K562 (cell line): ENCODE results near the gene WFDC1. TPM values are rescaled to one million over a fixed set of nuclear protein-coding genes. Genes with fewer than 3 reads are reported as not detected.

Source experiments
- ATAC-seq: fragments of 200-7000 bp; cut with Tn5 transposase; 3 replicates; pipeline ENCODE4 v1.9.1; 2020; ENCODE audit warnings: moderate library complexity
- BruUV-seq: library from RNA; stranded (reverse); fragments of 400-500 nt; replicated peaks from 2 replicates; lab custom pipeline; 2021; lab: Mats Ljungman, UMichigan
- CTCF ChIA-PET: fragments of 300-600 bp; formaldehyde crosslinking; extraction: SDS; loops from one replicate; lab custom pipeline; 2021; ENCODE audit warnings: low intra/inter-chr PET ratio; lab: Yijun Ruan, JAX
- POLR2A ChIA-PET: fragments of 300-600, 350-650 bp; sonication (Branson Sonifier 250); formaldehyde crosslinking; extraction: SDS; loops from one replicate; lab custom pipeline; 2021; ENCODE audit warnings: antibody characterized with exemption, inconsistent platforms; lab: Yijun Ruan, JAX
- DNase-seq, 4 experiments: peaks; one replicate each; pipeline versions ENCODE4 v3.0.0 to v3.0.0-alpha.2; 2011 to 2018; ENCODE audit warnings: low spot score in 3 of 4, mixed read lengths in 3 of 4; ENCODE audit errors: extremely low read depth in 1 of 4
- FAIRE-seq: peaks from 2 replicates; lab custom pipeline; 2011; peaks lifted over from hg19 to GRCh38; lab: Jason Lieb, UNC
- H2AFZ ChIP-seq: 2 replicates; pipeline ENCODE4 v1.6.0; 2011; ENCODE audit warnings: low read depth, low read length, control low read depth, inconsistent platforms
- H3K27ac ChIP-seq: fragments of 200-600 bp; 3 replicates; pipeline ENCODE4 v1.8.0; 2011; ENCODE audit warnings: low read depth, mild to moderate bottlenecking, control low read depth, inconsistent platforms, low read length, moderate library complexity, mixed read lengths; ENCODE audit errors: extremely low read depth
- H3K27me3 ChIP-seq, 2 experiments: fragments of 300-600 bp in 1 of 2; 2 replicates in 1 of 2; 3 replicates in 1 of 2; pipeline versions ENCODE4 v1.6.0 to v1.8.0; 2011; ENCODE audit warnings: inconsistent platforms in 2 of 2, low read length in 2 of 2, mild to moderate bottlenecking in 1 of 2, mixed read lengths in 1 of 2, moderate library complexity in 1 of 2; ENCODE audit not compliant: control insufficient read depth in 2 of 2, insufficient read depth in 2 of 2
- H3K36me3 ChIP-seq: fragments of 300-600 bp; 3 replicates; pipeline ENCODE4 v1.8.0; 2011; ENCODE audit warnings: mild to moderate bottlenecking, low read length, inconsistent platforms; ENCODE audit not compliant: control insufficient read depth, insufficient read depth
- H3K4me1 ChIP-seq, 2 experiments: fragments of 200-600 bp in 1 of 2; replicated peaks in 1 of 2; 2 replicates in 1 of 2; 3 replicates in 1 of 2; pipeline versions ENCODE4 v1.5.1 to v1.8.0; 2011; ENCODE audit warnings: inconsistent platforms in 2 of 2, low read length in 2 of 2, mild to moderate bottlenecking in 1 of 2, mixed read lengths in 1 of 2, moderate library complexity in 1 of 2; ENCODE audit not compliant: control insufficient read depth in 2 of 2, insufficient read depth in 2 of 2
- H3K4me2 ChIP-seq: 2 replicates; pipeline ENCODE4 v1.6.1; 2011; ENCODE audit warnings: low read length, control low read depth, inconsistent platforms, mixed read lengths; ENCODE audit not compliant: insufficient read depth
- H3K4me3 ChIP-seq: fragments of 200-600 bp; sonication (generic), shearing (Covaris generic); 2 replicates; pipeline ENCODE4 v1.5.1; 2016; ENCODE audit warnings: control low read depth, inconsistent platforms
- H3K79me2 ChIP-seq: fragments of 200-600 bp; 3 replicates; pipeline ENCODE4 v1.8.0; 2011; ENCODE audit warnings: low read length, inconsistent platforms; ENCODE audit not compliant: control insufficient read depth, insufficient read depth
- H3K9ac ChIP-seq, 2 experiments: 2 replicates each; pipeline versions ENCODE4 v1.6.0 to v1.6.1; 2011; ENCODE audit warnings: low read depth in 2 of 2, low read length in 2 of 2, control low read depth in 1 of 2, inconsistent platforms in 1 of 2, mild to moderate bottlenecking in 1 of 2, mixed read lengths in 1 of 2; ENCODE audit not compliant: insufficient read depth in 1 of 2
- H3K9me1 ChIP-seq: one replicate; pipeline ENCODE4 v1.6.0; 2011; ENCODE audit warnings: inconsistent platforms, mild to moderate bottlenecking, low read length, moderate library complexity; ENCODE audit not compliant: control insufficient read depth, insufficient read depth
- H3K9me3 ChIP-seq: replicated peaks from 2 replicates; pipeline ENCODE4 v1.5.1; 2011; ENCODE audit warnings: low read depth, low read length, inconsistent platforms; ENCODE audit not compliant: control insufficient read depth, insufficient read depth
- H4K20me1 ChIP-seq: replicated peaks from 2 replicates; pipeline ENCODE4 v1.6.1; 2011; ENCODE audit warnings: low read length, inconsistent platforms, mixed read lengths; ENCODE audit not compliant: control insufficient read depth, insufficient read depth
- MAFG ChIP-seq: fragments of 450-650 bp; conservative IDR thresholded peaks from 2 replicates; pipeline ENCODE4 v1.6.1; 2016; ENCODE audit warnings: missing genetic modification characterization, missing compliant biosample characterization
- MYC ChIP-seq, 2 experiments: fragments of 250-450 bp in 1 of 2; sonication (Bioruptor Pico) in 1 of 2; IDR thresholded peaks; 2 replicates each; pipeline versions ENCODE4 v1.5.1 to v1.6.1; 2012 to 2021; ENCODE audit warnings: low read depth in 2 of 2, borderline replicate concordance in 1 of 2, improper control_type of control experiment in 1 of 2, low read length in 1 of 2, mild to moderate bottlenecking in 1 of 2, moderate library complexity in 1 of 2
- NFE2L1 ChIP-seq: fragments of 450-650 bp; IDR thresholded peaks from 2 replicates; pipeline ENCODE4 v1.6.1; 2016; ENCODE audit warnings: missing genetic modification characterization, low read depth, mild to moderate bottlenecking, missing compliant biosample characterization, moderate library complexity, borderline replicate concordance
- RBBP5 ChIP-seq: fragments of 200-600 bp; sonication (generic); IDR thresholded peaks from 2 replicates; pipeline ENCODE4 v1.6.1; 2012; ENCODE audit warnings: borderline replicate concordance, mild to moderate bottlenecking, low read length, control low read depth, inconsistent platforms; ENCODE audit not compliant: insufficient read depth, poor library complexity, severe bottlenecking
- RHOXF2B ChIP-seq: fragments of 250-450 bp; sonication (Bioruptor Pico); conservative IDR thresholded peaks from 2 replicates; pipeline ENCODE4 v1.5.1; 2021
- RNF2 ChIP-seq: sonication (generic); IDR thresholded peaks from 2 replicates; pipeline ENCODE4 v1.6.1; 2016
- SETDB1 ChIP-seq: IDR thresholded peaks from one replicate; pipeline ENCODE4 v1.6.1; 2012; ENCODE audit warnings: low read length, control low read depth, inconsistent platforms
- SMARCA5 ChIP-seq: fragments of 450-650 bp; IDR thresholded peaks from 2 replicates; pipeline ENCODE4 v1.6.1; 2016
- ZBED1 ChIP-seq: IDR thresholded peaks from 2 replicates; pipeline ENCODE4 v1.6.1; 2014
- ZNF140 ChIP-seq: fragments of 250-450 bp; sonication (Bioruptor Pico); IDR thresholded peaks from 2 replicates; pipeline ENCODE4 v1.8.0; 2021; ENCODE audit warnings: moderate library complexity, mild to moderate bottlenecking, inconsistent platforms
- ZNF507 ChIP-seq: conservative IDR thresholded peaks from 2 replicates; pipeline ENCODE4 v1.6.1; 2017; ENCODE audit warnings: missing genetic modification characterization, missing compliant biosample characterization
- ZNF695 ChIP-seq: fragments of 450-650 bp; formaldehyde crosslinking; IDR thresholded peaks from 2 replicates; pipeline ENCODE4 v1.4.0; 2020; ENCODE audit warnings: mild to moderate bottlenecking, moderate library complexity
- WGBS: fragments of 100-300 bp; shearing (Covaris generic); methylation state at CpG from one replicate; pipeline ENCODE4 v1.1.6; 2016; ENCODE audit warnings: low coverage, mixed read lengths; ENCODE audit not compliant: insufficient coverage; ENCODE audit errors: missing lambda C conversion rate; 5-methylcytosine and 5-hydroxymethylcytosine counted together
- in situ Hi-C: fragments of 300-500 bp; cut with MboI; formaldehyde crosslinking; loops from 4 replicates; pipeline ENCODE4 v1.15.0; 2018; ENCODE audit warnings: inconsistent platforms, mixed read lengths
- intact Hi-C: fragments of 100-400 bp; cut with micrococcal nuclease; formaldehyde crosslinking; loops from 2 replicates; pipeline ENCODE4 v1.14.2; 2022
- polyA plus RNA-seq, 8 experiments: library from polyadenylated mRNA; depleted of rRNA in 4 of 8; stranded (reverse) in 5 of 8; unstranded in 3 of 8; fragments of >200 nt; fragmentation: Nextera tagmentation in 2 of 8; fragmentation: Illumina TruSeq in 1 of 8; extraction: Ambion mirVana in 2 of 8; extraction: Trizol in 1 of 8; gene quantifications; 2 replicates each; pipeline versions ENCODE4 v1.2.1 to v1.2.3, GENCODE V29; 2011 to 2014; ENCODE audit warnings: inconsistent platforms in 1 of 8, missing spikeins in 1 of 8
- total RNA-seq, 7 experiments: library from RNA; depleted of rRNA in 6 of 7; stranded (reverse); fragments of >200 nt in 6 of 7; fragmentation: Illumina TruSeq in 2 of 7; extraction: Trizol in 2 of 7; gene quantifications; 2 replicates each; pipeline versions ENCODE4 v1.2.1 to v1.2.3, GENCODE V29; 2011 to 2021; ENCODE audit warnings: low replicate concordance in 1 of 7
- TF ChIP-seq, protein P1 (sequence below), 2 experiments: fragments of 450-650 bp; formaldehyde crosslinking in 1 of 2; IDR thresholded peaks; 2 replicates each; pipeline versions ENCODE4 v1.4.0 to v1.6.1; 2014 to 2020; ENCODE audit warnings: mild to moderate bottlenecking in 2 of 2, borderline replicate concordance in 1 of 2, low read depth in 1 of 2
- TF ChIP-seq, protein P2 (sequence below): fragments of 250-450 bp; sonication (Bioruptor Pico); IDR thresholded peaks from 2 replicates; pipeline ENCODE4 v1.5.0; 2020; ENCODE audit warnings: mild to moderate bottlenecking, borderline replicate concordance

WFDC1 gene
- total and polyA plus RNA-seq, 9 of the 15 experiments (the other 6 are each of a cell fraction or from before 2014, with no cell fraction given) = not detected

DNA sequence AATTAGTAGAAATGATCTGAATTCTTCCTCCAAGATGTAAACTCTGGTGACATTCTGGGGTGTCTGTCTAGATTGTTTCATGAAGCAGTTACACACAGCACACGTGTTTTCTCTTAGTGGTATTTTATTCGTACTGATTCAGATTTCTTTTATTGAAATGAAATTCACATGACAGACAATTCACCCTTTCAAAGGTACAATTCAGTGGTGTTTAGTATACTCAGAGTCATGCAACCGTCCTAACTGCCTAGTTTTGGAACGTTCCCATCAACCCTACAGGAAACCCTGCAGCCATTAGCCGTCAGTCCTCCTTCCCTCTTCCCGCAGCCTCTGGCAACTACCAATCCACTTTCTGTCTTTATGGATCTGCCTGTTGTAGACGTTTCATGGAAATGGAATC is 8.8 kb downstream of the WFDC1 start:
- Histone ChIP-seq H3K9ac (no peak overlapping the region), H3K4me2 (no peak overlapping the region), H3K27me3 (peaks cover 56 to 83% of the 10 kb centered on the region in 2 experiments), H3K9me1 (no peaks in the 10 kb centered on the region), H3K4me3 (no peak overlapping the region), H3K27ac (no peak overlapping the region), H3K9me3 (no peaks in the 10 kb centered on the region), H3K4me1 (peaks cover 0 to 4% of the 10 kb centered on the region in 2 experiments; a peak in 1 of 5 replicates), H2AFZ (no peak overlapping the region), H3K36me3 (no peaks in the 10 kb centered on the region), H4K20me1 (peaks cover 24% of the 10 kb centered on the region), H3K79me2 (no peaks in the 10 kb centered on the region)
- BruUV-seq = no TSS peak
- DNase-seq (no peak), ATAC-seq (no peak), FAIRE-seq (no peak)
- intact Hi-C loops = no loop called here
- ChIA-PET CTCF (interaction anchor here (0.6 kb wide), 1 partner anchor 1395 kb away, joined by 5 read pairs; no protein-coding TSS in a partner anchor), POLR2A (no interaction called here)
- WGBS = 2% methylated on average over 7 of the region's 7 CpGs
- in situ Hi-C loops = no loop called here
- TF ChIP-seq, protein P1, sequence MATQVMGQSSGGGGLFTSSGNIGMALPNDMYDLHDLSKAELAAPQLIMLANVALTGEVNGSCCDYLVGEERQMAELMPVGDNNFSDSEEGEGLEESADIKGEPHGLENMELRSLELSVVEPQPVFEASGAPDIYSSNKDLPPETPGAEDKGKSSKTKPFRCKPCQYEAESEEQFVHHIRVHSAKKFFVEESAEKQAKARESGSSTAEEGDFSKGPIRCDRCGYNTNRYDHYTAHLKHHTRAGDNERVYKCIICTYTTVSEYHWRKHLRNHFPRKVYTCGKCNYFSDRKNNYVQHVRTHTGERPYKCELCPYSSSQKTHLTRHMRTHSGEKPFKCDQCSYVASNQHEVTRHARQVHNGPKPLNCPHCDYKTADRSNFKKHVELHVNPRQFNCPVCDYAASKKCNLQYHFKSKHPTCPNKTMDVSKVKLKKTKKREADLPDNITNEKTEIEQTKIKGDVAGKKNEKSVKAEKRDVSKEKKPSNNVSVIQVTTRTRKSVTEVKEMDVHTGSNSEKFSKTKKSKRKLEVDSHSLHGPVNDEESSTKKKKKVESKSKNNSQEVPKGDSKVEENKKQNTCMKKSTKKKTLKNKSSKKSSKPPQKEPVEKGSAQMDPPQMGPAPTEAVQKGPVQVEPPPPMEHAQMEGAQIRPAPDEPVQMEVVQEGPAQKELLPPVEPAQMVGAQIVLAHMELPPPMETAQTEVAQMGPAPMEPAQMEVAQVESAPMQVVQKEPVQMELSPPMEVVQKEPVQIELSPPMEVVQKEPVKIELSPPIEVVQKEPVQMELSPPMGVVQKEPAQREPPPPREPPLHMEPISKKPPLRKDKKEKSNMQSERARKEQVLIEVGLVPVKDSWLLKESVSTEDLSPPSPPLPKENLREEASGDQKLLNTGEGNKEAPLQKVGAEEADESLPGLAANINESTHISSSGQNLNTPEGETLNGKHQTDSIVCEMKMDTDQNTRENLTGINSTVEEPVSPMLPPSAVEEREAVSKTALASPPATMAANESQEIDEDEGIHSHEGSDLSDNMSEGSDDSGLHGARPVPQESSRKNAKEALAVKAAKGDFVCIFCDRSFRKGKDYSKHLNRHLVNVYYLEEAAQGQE (IDR thresholded peaks at IDR 0.05; ENCODE audit: borderline replicate concordance) = no peak
- TF ChIP-seq, protein P1 (CRISPR knock-in tag; IDR thresholded peaks at IDR 0.05; ENCODE audit: low read depth) = no peak
- no peak for TF ChIP-seq ZNF140 (CRISPR knock-in tag)
- no peak for TF ChIP-seq ZBED1
- TF ChIP-seq SMARCA5 = no peak
- no peak for TF ChIP-seq ZNF507 (tag)
- TF ChIP-seq MAFG (tag) = no peak
- no peak for TF ChIP-seq RBBP5
- no peak for TF ChIP-seq NFE2L1 (tag)
- TF ChIP-seq RNF2 = no peak
- no peak for TF ChIP-seq RHOXF2B (CRISPR knock-in tag)
- no peak for TF ChIP-seq SETDB1
- no peak for TF ChIP-seq ZNF695 (CRISPR knock-in tag)
- TF ChIP-seq, protein P2, sequence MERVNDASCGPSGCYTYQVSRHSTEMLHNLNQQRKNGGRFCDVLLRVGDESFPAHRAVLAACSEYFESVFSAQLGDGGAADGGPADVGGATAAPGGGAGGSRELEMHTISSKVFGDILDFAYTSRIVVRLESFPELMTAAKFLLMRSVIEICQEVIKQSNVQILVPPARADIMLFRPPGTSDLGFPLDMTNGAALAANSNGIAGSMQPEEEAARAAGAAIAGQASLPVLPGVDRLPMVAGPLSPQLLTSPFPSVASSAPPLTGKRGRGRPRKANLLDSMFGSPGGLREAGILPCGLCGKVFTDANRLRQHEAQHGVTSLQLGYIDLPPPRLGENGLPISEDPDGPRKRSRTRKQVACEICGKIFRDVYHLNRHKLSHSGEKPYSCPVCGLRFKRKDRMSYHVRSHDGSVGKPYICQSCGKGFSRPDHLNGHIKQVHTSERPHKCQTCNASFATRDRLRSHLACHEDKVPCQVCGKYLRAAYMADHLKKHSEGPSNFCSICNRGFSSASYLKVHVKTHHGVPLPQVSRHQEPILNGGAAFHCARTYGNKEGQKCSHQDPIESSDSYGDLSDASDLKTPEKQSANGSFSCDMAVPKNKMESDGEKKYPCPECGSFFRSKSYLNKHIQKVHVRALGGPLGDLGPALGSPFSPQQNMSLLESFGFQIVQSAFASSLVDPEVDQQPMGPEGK = no peak
- TF ChIP-seq MYC (IDR thresholded peaks at IDR 0.05; ENCODE audit: low read depth, low read length) = no peak
- TF ChIP-seq MYC (CRISPR knock-in tag; IDR thresholded peaks at IDR 0.05; ENCODE audit: borderline replicate concordance, low read depth) = no peak
